AG10803 (cell line): ENCODE results near the gene SHPK.

Source experiments
- DNase-seq: peaks from one replicate; pipeline ENCODE4 v3.0.0; 2010; ENCODE audit warnings: low read depth
- H3K4me3 ChIP-seq: 2 replicates; pipeline ENCODE4 v1.5.1; 2011; ENCODE audit warnings: mild to moderate bottlenecking, low read length, control low read depth
- CTCF ChIP-seq: conservative IDR thresholded peaks from 2 replicates; pipeline ENCODE4 v1.5.1; 2011; ENCODE audit warnings: mild to moderate bottlenecking, low read length, control low read depth, inconsistent platforms

SHPK gene

DNA sequence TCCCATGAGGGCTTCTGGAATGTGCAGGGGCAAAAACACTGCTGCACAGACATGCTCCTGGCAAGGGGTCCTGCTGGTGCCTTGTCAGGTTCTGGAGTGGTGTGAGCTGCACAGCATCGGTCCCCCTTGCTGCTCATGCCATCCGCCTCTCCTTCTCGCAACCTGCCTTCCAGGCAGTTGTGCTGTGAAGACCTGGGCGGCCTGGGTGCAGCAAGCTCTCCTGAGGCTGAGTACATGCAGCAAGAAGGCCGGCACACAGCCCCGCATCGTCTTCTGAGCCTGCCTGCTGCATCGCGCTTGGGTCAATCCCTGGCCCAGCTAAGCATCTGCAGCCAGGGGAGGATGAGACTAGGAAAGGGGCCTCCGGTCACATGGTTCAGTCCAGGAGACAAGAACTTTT lies 26.4 kb downstream of the SHPK start:
- no peak for TF ChIP-seq CTCF
- no peak overlapping the region for H3K4me3 ChIP-seq
- DNase-seq: no peak

GRCh38 chr17:3603870-3604259 lies 32.2 kb downstream of the SHPK start:
- DNase-seq: no peak

GRCh38 chr17:3603119-3603869 lies 32.8 kb downstream of the SHPK start:
- no peak overlapping the region for H3K4me3 ChIP-seq
- no peak for TF ChIP-seq CTCF
- peak; percentile 72 for DNase-seq

More at GRCh38 chr17:3603870-3604259, 32.2 kb downstream of the SHPK start:
- no peak overlapping the region for H3K4me3 ChIP-seq
- no peak for TF ChIP-seq CTCF

- TF ChIP-seq CTCF: peak; percentile 36
- DNase-seq: peak; percentile 12
- no peak overlapping the region for H3K4me3 ChIP-seq
Measured at GRCh38 chr17:3602499-3602898, 33.6 kb downstream of the SHPK start.

DNA sequence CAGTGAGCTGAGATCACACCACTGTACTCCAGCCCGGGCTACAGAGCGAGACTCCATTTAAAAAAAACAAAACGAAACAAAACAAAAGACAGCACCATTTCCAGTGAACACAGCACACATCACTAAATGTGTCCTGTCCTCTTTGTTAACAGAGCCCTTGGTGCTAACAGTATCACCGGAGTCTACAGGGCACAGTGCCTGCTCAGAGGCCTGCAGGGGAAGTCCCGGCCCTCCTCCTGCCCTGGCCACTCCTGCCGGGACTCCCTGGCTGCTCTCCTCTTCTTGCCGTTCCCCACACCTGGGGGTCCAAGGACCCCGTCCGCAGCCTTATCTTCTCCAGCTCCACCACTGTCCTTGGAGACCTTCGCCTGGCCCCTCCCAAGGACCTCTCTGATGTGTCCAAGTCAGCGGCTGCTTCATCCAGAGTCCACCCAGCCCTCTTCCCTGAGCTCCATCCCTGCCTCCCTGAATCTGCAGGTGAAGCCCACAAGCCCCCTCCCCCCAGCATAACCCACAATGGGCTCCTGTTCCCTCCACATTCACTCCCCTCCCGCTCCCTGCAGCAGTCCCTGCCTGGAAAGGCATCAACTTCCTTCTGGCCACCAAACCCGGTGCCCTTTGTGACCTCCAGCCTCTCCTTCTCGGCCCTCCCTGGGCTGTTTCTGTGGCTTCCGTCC lies 35.4 kb downstream of the SHPK start:
- DNase-seq: no peak
- no peak overlapping the region for H3K4me3 ChIP-seq
- no peak for TF ChIP-seq CTCF

- no peak for TF ChIP-seq CTCF
- DNase-seq: no peak
- H3K4me3 ChIP-seq: no peak overlapping the region
Measured at GRCh38 chr17:3598078-3598477, 38.0 kb downstream of the SHPK start.
